ENCODE measurements around the gene CAT.

Gene CAT

GRCh38 chr11:34425867-34426266 is 12.9 kb upstream of the CAT start:
- TF ChIP-seq CTCF (IDR thresholded peaks at IDR 0.05; ENCODE audit: low read depth, low read length) = no peak
- DNase-seq (ENCODE audit: extremely low read depth, low read depth) = no peak

GRCh38 chr11:34426766-34427185 is 12.0 kb upstream of the CAT start:
- peak; percentile 95 for DNase-seq (ENCODE audit: extremely low read depth, low read depth)
- TF ChIP-seq CTCF (IDR thresholded peaks at IDR 0.05; ENCODE audit: low read depth, low read length) = peak; percentile 1

GRCh38 chr11:34427186-34427805 is 11.4 kb upstream of the CAT start:
- DNase-seq (ENCODE audit: extremely low read depth, low read depth) = peak; percentile 89
- no peak for TF ChIP-seq CTCF (IDR thresholded peaks at IDR 0.05; ENCODE audit: low read depth, low read length)

DNA sequence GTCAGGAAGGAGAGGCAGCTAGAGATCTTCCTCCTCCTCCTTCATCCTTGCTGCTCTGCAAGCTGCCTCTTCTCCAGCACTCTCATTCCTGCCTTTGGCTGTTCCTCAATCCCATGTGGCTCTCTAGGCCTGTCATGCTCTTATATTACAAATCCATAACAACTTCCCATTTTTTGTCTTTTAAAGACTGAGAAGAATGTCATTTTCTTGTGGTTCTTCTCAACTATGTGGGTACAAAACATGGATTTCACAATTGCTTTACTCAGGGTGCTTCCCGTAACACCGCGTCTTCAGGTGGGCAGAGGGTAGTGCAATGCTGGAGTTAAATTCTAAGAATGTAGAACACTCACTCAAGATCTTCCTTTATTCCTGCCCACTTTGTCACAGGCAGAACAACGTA is 6.8 kb upstream of the CAT start:
- TF ChIP-seq CTCF (IDR thresholded peaks at IDR 0.05; ENCODE audit: low read depth, low read length) = no peak
- no peak for DNase-seq (ENCODE audit: extremely low read depth, low read depth)

GRCh38 chr11:34432822-34433221 is 5.9 kb upstream of the CAT start:
- no peak for TF ChIP-seq CTCF (IDR thresholded peaks at IDR 0.05; ENCODE audit: low read depth, low read length)
- DNase-seq (ENCODE audit: extremely low read depth, low read depth) = no peak

- DNase-seq (ENCODE audit: extremely low read depth, low read depth) = no peak
- no peak for TF ChIP-seq CTCF (IDR thresholded peaks at IDR 0.05; ENCODE audit: low read depth, low read length)
Measured at GRCh38 chr11:34433899-34434298, 4.8 kb upstream of the CAT start.

GRCh38 chr11:34437224-34438125 is 1.3 kb upstream of the CAT start:
- no peak for DNase-seq (ENCODE audit: extremely low read depth, low read depth)
- TF ChIP-seq CTCF (IDR thresholded peaks at IDR 0.05; ENCODE audit: low read depth, low read length) = no peak

All from AG09319 (cell line).